Hematopoietic multipotent progenitor cell treated with erythropoietin and hydrocortisone succinate and interleukin-3 and kit ligand, for 6 days (in vitro differentiated cells): ENCODE results near the gene STXBP4.
A peak's percentile ranks its signal among the peaks of the same experiment; 100 is the strongest.

Experiments
- DNase-seq: peaks from one replicate; pipeline ENCODE4 v3.0.0-alpha.2; 2015

Gene STXBP4

GRCh38 chr17:54971901-54972300, 3.3 kb downstream of the STXBP4 start:
- DNase-seq = no peak

DNA sequence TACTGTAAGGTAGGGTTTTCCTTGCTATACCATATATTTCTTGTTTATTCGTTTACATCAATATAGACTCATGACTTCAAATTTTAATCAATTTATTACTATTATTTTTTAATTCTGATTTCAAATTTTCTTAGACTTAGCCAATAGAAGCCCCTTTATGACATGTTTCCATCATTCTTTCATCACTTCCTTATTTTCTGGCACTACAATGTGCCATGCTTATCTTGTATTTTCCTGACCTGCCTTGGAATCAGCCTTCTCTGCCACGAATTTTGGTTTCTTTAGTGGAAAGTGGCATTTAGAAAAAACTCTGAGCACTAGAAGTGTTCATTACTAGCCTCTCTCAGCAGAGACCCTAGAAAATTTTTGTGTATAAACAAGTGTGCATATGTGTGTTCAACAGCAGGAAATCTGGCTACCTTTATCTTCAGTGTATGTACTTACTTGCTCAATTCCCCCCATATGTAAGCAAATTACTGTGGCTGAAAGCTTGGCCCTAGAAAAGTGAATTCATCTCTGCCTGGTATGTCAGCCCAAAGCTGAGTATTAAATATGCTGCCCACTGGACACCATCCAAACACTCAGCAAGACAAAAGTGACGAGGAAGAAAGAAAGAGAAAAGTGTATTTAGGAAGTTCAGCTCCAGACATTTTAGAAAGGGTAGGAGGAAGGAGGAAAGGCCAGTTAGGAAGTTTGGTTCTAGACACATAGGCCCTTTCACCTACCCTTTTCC, 4.0 kb downstream of the STXBP4 start:
- no peak for DNase-seq

- DNase-seq = peak; percentile 44
These were observed 6.2 kb downstream of the STXBP4 start for GRCh38 chr17:54974759-54975158.

- no peak for DNase-seq
These were observed 7.8 kb downstream of the STXBP4 start for GRCh38 chr17:54976316-54976715.

DNA sequence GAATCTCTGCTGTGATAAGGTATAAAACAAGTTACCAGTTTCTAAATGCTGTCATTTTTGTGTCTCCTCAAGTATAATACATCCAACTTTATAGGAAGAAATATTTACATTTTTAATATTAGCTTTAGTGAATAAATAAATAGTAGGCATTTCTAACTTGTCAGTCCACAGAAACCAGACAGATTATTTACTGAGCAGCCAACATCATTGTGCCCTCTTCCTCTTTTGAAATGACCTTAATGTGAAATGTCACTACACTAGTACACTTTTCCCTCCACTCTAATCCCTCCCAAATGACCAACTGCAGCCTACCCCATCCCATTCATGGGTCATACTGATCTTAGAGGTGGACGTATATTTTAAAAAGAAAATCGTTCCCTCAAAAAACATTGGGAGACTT, 9.2 kb downstream of the STXBP4 start:
- no peak for DNase-seq

GRCh38 chr17:54979657-54980056, 11.1 kb downstream of the STXBP4 start:
- no peak for DNase-seq

DNA sequence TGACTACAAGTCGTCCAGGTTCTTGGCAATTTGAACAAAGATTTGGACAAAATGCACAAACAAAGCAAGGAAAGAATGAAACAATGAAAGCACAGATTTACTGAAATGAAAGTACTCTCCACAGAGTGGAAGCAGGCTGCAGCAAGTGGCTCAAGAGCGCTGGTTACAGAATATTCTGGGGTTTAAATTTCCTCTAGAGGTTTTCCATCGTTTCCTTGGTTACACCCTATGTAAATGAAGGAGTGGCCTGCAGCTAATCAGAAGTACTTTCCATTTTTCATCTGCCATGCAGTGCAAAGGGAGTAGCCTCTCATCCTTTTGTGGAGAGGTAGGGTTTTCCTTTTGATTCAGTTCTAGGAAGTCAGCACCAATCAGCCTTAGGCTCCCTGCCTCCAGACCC, 11.8 kb downstream of the STXBP4 start:
- DNase-seq = no peak

GRCh38 chr17:54982399-54982798, 13.8 kb downstream of the STXBP4 start:
- no peak for DNase-seq

DNA sequence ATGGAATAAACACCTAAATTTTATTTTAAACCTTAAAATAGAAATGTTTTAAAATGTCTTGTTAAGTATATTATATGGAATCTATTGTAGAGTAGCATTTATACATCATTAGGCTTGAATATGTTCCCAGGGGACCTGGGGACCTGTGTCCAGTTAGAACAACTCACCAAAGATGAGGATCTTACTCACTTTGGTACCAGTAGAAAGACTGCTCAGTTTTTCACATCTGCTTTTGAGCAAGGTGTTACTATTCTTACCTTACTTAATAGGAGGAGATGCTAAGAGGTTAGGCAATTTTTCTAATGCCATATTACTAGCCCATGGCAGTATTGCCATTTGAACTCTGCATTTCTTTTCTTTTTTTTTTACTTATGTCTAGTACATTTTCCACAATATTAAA, 14.7 kb downstream of the STXBP4 start:
- DNase-seq = no peak

DNA sequence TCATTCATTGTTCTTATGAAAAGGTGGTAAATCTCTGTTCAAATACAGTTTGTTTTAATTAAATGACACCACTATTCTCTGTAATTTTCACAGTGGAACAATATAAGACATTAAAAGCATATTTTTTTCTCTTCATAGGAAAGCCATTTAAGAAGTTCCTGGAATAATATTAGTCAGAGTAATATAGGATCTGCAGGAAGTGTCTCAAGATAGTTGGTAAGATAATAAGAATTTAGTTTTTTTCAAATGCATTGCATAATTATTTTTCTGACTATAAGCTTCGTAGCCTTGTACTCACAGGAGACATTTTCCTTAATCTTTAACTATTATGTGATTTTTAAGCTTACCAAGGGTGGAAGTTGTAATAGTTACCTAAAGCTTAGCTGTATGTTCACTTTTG, 16.9 kb downstream of the STXBP4 start:
- DNase-seq = no peak

DNA sequence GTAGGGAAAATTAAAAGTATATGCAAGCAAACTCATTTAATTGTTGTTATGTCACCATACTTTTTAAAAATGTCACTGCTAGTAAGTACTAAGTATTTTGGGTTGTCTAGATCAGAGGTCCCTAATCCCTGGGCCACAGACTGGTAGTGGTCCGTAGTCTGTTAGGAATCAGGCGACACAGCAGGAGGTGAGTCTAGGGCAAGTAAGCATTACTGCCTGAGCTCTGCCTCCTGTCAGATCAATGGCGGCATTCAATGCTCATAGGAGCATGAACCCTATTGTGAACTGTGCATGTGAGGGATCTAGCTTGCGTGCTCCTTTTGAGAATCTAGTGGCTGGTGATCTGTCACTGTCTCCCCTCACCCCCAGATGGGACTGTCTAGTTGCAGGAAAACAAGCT, 21.6 kb downstream of the STXBP4 start:
- DNase-seq = no peak

DNA sequence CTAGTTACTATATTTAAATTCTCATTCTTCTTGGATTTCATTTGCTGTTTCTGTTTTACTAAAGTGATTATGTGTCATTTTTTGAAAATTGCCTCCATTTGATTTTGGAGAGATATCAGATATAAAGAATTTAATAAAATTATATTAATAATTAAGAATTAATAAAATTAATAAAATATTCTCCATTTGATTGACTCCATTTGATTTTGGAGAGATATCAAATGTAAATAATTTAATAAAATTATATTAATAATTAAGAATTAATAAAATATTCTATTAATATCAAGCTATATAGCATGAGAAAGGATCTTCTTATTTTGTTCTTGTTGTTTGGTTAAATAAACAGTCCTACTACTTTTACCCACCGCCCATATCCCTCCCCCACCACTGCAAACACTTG, 23.0 kb downstream of the STXBP4 start:
- no peak for DNase-seq

DNA sequence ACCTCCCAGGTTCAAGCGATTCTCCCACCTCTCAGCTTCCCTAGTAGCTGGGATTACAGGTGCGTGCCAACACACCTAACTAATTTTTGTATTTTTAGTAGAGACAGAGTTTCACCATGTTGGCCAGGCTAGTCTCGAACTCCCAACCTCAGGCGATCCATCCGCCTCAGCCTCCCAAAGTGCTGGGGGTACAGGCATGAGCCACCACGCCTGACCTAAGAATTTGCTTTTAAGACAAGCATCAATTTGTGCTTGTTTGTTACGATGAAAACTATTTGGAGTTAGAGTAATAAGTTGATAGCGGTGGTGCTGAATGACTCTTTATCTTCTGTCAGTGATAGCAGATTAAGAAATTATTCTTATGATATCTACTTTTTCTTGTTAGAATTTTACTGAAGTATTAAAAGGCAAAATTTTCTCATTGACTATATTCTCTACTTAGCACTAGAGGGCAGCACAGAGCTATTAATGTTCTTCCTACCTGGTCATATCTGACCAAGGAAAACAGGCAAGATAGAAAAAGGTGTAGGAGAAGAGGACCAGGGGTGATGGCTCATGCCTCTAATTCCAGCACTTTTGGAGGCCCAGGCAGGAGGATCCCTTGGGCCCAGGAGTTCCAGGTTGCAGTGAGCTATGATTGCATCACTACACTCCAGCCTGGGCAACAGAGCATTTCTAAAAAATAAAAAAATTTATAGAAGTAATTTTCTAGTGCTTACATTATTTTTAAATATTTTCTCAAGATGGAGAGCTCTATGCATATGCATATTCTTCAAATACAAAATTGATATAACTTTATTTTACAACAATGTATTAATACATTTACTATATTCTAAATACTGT, 24.5 kb downstream of the STXBP4 start:
- DNase-seq = peak; percentile 86

GRCh38 chr17:54996441-54996840, 27.9 kb downstream of the STXBP4 start:
- DNase-seq = no peak

- DNase-seq = no peak
These were observed 33.9 kb downstream of the STXBP4 start for GRCh38 chr17:55002458-55002857.

- no peak for DNase-seq
These were observed 35.9 kb downstream of the STXBP4 start for GRCh38 chr17:55004484-55004883.

DNA sequence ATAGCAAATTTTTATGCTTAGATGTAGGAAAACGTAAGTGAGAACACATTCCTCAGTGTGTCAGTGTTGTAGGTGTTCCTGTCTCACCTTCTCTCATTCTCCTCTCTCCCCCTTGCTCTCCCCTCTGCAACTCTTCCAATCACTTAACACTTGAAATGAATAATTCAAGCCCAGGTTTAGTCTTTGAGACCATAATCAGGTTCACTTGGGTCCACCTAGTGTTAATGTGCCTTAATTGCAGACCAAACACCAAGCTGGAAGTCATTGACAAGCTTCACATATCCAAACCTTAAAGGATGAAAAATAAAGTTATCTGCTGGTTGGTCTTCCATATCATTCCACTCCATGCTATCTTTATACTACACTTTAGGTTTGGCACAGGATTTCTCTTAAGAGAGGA, 37.0 kb downstream of the STXBP4 start:
- DNase-seq = peak; percentile 78

DNA sequence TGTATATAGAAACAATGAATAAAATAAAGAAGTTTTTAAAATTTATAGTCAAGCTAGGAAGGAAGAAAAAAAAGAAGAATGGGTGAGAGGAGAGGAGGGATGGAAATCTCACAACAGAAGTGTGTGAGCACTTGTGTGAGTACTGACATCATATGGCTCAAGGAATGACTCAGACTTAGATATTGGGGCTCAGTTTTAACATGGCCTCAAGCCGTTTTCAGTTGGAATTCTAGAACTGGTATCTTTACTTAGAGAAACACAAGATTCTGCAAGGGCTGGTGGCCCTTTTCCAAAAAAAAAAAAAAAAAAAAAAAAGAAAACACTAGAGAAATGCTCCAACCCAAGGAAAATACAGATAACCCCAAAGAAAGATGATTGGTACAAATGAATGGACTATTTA, 55.1 kb downstream of the STXBP4 start:
- DNase-seq = no peak

DNA sequence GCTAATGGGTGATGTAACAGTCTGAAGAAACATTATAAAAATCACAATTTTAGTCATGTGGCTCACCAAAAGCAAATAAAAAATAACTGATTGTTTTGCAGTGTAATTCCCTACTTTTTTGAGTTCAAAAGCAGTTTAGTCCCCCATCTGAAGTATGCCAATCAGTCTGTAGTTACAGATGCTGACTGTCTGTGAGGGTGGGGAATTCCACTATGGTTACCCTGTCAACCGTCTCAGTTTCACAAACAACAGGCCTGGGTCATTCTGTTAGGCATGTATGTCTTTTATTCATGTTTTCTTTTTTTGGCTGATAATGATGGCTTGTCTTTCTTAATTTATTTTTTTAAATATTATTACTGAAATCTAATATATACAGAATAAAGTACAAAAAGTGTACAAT, 69.3 kb downstream of the STXBP4 start:
- no peak for DNase-seq

- no peak for DNase-seq
These were observed 69.7 kb downstream of the STXBP4 start for GRCh38 chr17:55038291-55038690.

- DNase-seq = no peak
These were observed 72.0 kb downstream of the STXBP4 start for GRCh38 chr17:55040611-55041010.

DNA sequence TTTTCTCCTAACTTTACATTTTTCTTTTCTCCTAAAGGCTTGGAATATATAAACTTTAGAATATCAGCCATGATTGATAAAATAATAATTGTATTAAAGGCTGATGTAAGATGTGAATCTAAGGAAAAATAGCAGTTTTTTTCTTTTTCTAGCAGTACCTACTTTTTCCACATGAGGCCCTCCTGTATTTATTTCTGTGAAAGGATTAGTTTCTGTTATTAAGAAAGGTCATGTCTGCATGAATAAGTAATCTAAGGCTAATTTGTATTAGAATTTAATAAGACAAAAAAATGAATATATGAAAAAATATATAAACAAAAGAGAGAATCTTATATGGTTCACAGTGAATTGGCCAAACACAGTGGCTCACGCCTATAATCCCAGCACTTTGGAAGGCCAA, 85.3 kb downstream of the STXBP4 start:
- peak; percentile 47 for DNase-seq

- DNase-seq = no peak
These were observed 85.9 kb downstream of the STXBP4 start for GRCh38 chr17:55054429-55054828.

DNA sequence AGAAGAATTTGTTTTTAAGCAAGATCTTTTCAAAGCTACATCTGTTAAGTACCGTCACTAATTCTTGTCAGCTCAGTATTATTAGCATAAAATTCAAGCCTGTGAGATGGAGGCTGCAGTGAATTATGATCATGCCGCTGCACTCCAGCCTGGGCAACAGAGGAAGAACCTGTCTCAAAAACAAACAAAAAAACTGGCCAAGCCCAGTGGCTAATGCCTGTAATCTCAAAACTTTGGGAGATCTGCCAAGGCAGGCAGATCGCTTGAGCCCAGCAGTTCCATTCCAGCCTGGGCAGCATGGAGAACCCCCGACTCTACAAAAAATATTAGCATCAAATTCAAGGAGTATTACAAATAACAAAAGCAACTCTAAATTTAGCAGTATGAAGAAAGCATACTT, 88.0 kb downstream of the STXBP4 start:
- DNase-seq = peak; percentile 33

- DNase-seq = no peak
These were observed 88.6 kb downstream of the STXBP4 start for GRCh38 chr17:55057184-55057583.
